ENCODE measurements around the gene DENND1A.

The DENND1A gene

GRCh38 chr9:123478967-123479602, 450.8 kb downstream of the DENND1A start:
- no peak for DNase-seq

GRCh38 chr9:123478160-123478559, 451.8 kb downstream of the DENND1A start:
- no peak for DNase-seq

GRCh38 chr9:123475407-123475806, 454.5 kb downstream of the DENND1A start:
- DNase-seq: no peak

- DNase-seq: no peak
These were observed 456.9 kb downstream of the DENND1A start for GRCh38 chr9:123472862-123473614.

- peak in 2 of 3 donors; percentile 10 to 17 for DNase-seq
These were observed 457.9 kb downstream of the DENND1A start for GRCh38 chr9:123471843-123472570.

- DNase-seq: no peak
These were observed 458.7 kb downstream of the DENND1A start for GRCh38 chr9:123470991-123471770.

GRCh38 chr9:123470121-123470782, 459.7 kb downstream of the DENND1A start:
- peak; percentile 53 to 58 (median 55) for DNase-seq

- DNase-seq: no peak
These were observed 460.6 kb downstream of the DENND1A start for GRCh38 chr9:123469282-123469681.

- DNase-seq: no peak
These were observed 461.4 kb downstream of the DENND1A start for GRCh38 chr9:123468541-123468940.

GRCh38 chr9:123465304-123465703, 464.6 kb downstream of the DENND1A start:
- DNase-seq: no peak

GRCh38 chr9:123460091-123460490, 469.8 kb downstream of the DENND1A start:
- DNase-seq: no peak

GRCh38 chr9:123457583-123457982, 472.3 kb downstream of the DENND1A start:
- DNase-seq: no peak

- no peak for DNase-seq
These were observed 473.9 kb downstream of the DENND1A start for GRCh38 chr9:123456011-123456410.

- DNase-seq: no peak
These were observed 474.7 kb downstream of the DENND1A start for GRCh38 chr9:123455187-123455586.

- no peak for DNase-seq
These were observed 475.6 kb downstream of the DENND1A start for GRCh38 chr9:123454361-123454760.

GRCh38 chr9:123453831-123454321, 476.1 kb downstream of the DENND1A start:
- DNase-seq: no peak

GRCh38 chr9:123453076-123453667, 476.8 kb downstream of the DENND1A start:
- DNase-seq: no peak

- no peak for DNase-seq
These were observed 478.9 kb downstream of the DENND1A start for GRCh38 chr9:123450996-123451395.

- no peak for DNase-seq
These were observed 479.7 kb downstream of the DENND1A start for GRCh38 chr9:123450098-123450770.

GRCh38 chr9:123447934-123448646, 481.8 kb downstream of the DENND1A start:
- DNase-seq: no peak

All from suppressor macrophage treated with lipopolysaccharide for 1 hour (primary cell).